Hepatocyte (in vitro differentiated cells): ENCODE results near the gene RAP1GAP2. TPM values are rescaled to one million over a fixed set of nuclear protein-coding genes. Genes with fewer than 3 reads are reported as not detected.

ENCODE experiments used
- DNase-seq: peaks from one replicate; pipeline ENCODE4 v3.0.0-alpha.2; 2016; ENCODE audit warnings: low spot score
- H2AFZ ChIP-seq: fragments of 200-600 bp; sonication (generic); 2 replicates; pipeline ENCODE4 v1.6.0; 2016; ENCODE audit warnings: antibody characterized with exemption, mild to moderate bottlenecking
- H3K27ac ChIP-seq: fragments of 200-600 bp; sonication (generic); 2 replicates; pipeline ENCODE4 v1.5.1; 2016; ENCODE audit warnings: mild to moderate bottlenecking
- H3K27me3 ChIP-seq: fragments of 200-600 bp; sonication (generic); 2 replicates; pipeline ENCODE4 v1.6.1; 2016
- H3K36me3 ChIP-seq: fragments of 200-600 bp; sonication (generic); replicated peaks from 2 replicates; pipeline ENCODE4 v1.5.1; 2016; ENCODE audit warnings: low read depth; ENCODE audit not compliant: insufficient read depth
- H3K4me1 ChIP-seq: fragments of 200-600 bp; sonication (generic); 2 replicates; pipeline ENCODE4 v1.5.1; 2016; ENCODE audit warnings: mild to moderate bottlenecking, moderate library complexity; ENCODE audit not compliant: insufficient read depth
- H3K4me2 ChIP-seq: fragments of 200-600 bp; sonication (generic); 2 replicates; pipeline ENCODE4 v1.6.0; 2016
- H3K4me3 ChIP-seq: fragments of 200-600 bp; sonication (generic); 2 replicates; pipeline ENCODE4 v1.5.1; 2016; ENCODE audit warnings: mild to moderate bottlenecking
- H3K79me2 ChIP-seq: fragments of 200-600 bp; sonication (generic); 2 replicates; pipeline ENCODE4 v1.6.0; 2017; ENCODE audit warnings: mild to moderate bottlenecking
- H3K9me2 ChIP-seq: fragments of 200-600 bp; sonication (generic); replicated peaks from 2 replicates; pipeline ENCODE4 v1.6.0; 2017; ENCODE audit warnings: mild to moderate bottlenecking; ENCODE audit not compliant: insufficient read depth
- H3K9me3 ChIP-seq: fragments of 200-600 bp; sonication (generic); 2 replicates; pipeline ENCODE4 v1.5.1; 2016; ENCODE audit warnings: low read depth, mild to moderate bottlenecking
- H4K20me1 ChIP-seq: fragments of 200-600 bp; sonication (generic); 2 replicates; pipeline ENCODE4 v1.6.0; 2016; ENCODE audit warnings: mild to moderate bottlenecking; ENCODE audit not compliant: insufficient read depth, poor library complexity, severe bottlenecking
- CTCF ChIP-seq: fragments of 200-600 bp; sonication (generic); IDR thresholded peaks from 2 replicates; pipeline ENCODE4 v1.5.1; 2016; ENCODE audit warnings: antibody characterized with exemption, mild to moderate bottlenecking; ENCODE audit not compliant: poor library complexity
- EZH2 ChIP-seq: fragments of 200-600 bp; sonication (generic); IDR thresholded peaks from 2 replicates; pipeline ENCODE4 v1.6.1; 2016; ENCODE audit warnings: antibody characterized with exemption, mild to moderate bottlenecking, borderline replicate concordance
- EZH2phosphoT487 ChIP-seq: fragments of 200-600 bp; sonication (generic); IDR thresholded peaks from one replicate; pipeline ENCODE4 v1.6.1; 2018; ENCODE audit warnings: antibody characterized with exemption, mild to moderate bottlenecking, low read depth, moderate library complexity; ENCODE audit not compliant: unreplicated experiment, severe bottlenecking
- WGBS: methylation state at CpG from one replicate; pipeline ENCODE4 v1.1.6; 2016; ENCODE audit warnings: low lambda C conversion rate; ENCODE audit errors: missing lambda C conversion rate; 5-methylcytosine and 5-hydroxymethylcytosine counted together
- polyA plus RNA-seq: library from polyadenylated mRNA; unstranded; fragments of >200 nt; fragmentation: Nextera tagmentation; extraction: Ambion mirVana; gene quantifications from 2 replicates; pipeline ENCODE4 v1.2.1, GENCODE V29; 2016
- total RNA-seq: library from RNA; depleted of rRNA; stranded (reverse); fragments of >200 nt; gene quantifications from 2 replicates; pipeline ENCODE4 v1.2.3, GENCODE V29; 2014

Gene RAP1GAP2
- total and polyA plus RNA-seq, 2 experiments from 2014 or later: 3.0 to 10.0 TPM

DNA sequence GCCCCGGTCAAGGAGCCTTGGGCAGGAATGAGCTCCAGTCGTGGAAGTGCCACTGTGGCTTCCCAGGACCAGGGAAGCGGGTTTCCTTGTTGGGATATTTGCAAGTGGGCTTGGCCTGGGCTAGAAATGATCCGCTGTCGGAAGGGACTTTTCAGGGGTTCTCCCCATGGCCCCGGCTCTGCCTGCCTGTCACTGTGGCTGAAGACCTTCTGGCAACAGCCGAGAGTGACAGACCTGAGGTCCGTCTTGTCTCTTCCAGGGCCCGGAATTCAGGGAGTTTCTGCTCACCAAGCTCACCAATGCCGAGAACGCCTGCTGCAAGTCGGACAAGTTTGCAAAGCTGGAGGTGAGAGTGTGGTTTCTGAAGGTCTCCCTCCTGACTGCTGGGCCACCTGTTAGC, 209.5 kb downstream of the RAP1GAP2 start:
- TF ChIP-seq EZH2phosphoT487 (no peak), CTCF (no peak), EZH2 (no peak)
- 93% methylated on average over 12 of the region's 12 CpGs for WGBS
- no peaks in the 10 kb centered on the region for H3K9me2 ChIP-seq
- DNase-seq: no peak
- no peaks in the 10 kb centered on the region for H3K9me3 ChIP-seq
- peaks cover 8% of the 10 kb centered on the region for H3K4me1 ChIP-seq
- no peaks in the 10 kb centered on the region for H4K20me1 ChIP-seq
- H3K4me3 ChIP-seq: no peak overlapping the region
- no peak overlapping the region for H2AFZ ChIP-seq
- no peak overlapping the region for H3K4me2 ChIP-seq
- H3K27ac ChIP-seq: no peak overlapping the region
- H3K36me3 ChIP-seq: no peaks in the 10 kb centered on the region
- H3K27me3 ChIP-seq: no peaks in the 10 kb centered on the region
- H3K79me2 ChIP-seq: no peaks in the 10 kb centered on the region

- H3K79me2 ChIP-seq: no peaks in the 10 kb centered on the region
- no peaks in the 10 kb centered on the region for H3K27me3 ChIP-seq
- H3K36me3 ChIP-seq: no peaks in the 10 kb centered on the region
- H3K9me3 ChIP-seq: no peaks in the 10 kb centered on the region
- no peak overlapping the region for H3K27ac ChIP-seq
- H3K4me1 ChIP-seq: peaks cover 8% of the 10 kb centered on the region
- no peak overlapping the region for H3K4me3 ChIP-seq
- TF ChIP-seq CTCF (no peak), EZH2phosphoT487 (no peak), EZH2 (no peak)
- no peak overlapping the region for H3K4me2 ChIP-seq
- H3K9me2 ChIP-seq: no peaks in the 10 kb centered on the region
- H4K20me1 ChIP-seq: no peaks in the 10 kb centered on the region
- WGBS: 78% methylated on average over 4 of the region's 4 CpGs
- H2AFZ ChIP-seq: no peak overlapping the region
- no peak for DNase-seq
Measured at GRCh38 chr17:3006801-3007200, 210.6 kb downstream of the RAP1GAP2 start.

- TF ChIP-seq EZH2phosphoT487 (no peak), CTCF (no peak), EZH2 (no peak)
- Histone ChIP-seq H3K27ac (no peak overlapping the region), H3K9me2 (no peaks in the 10 kb centered on the region), H3K4me1 (peaks cover 8% of the 10 kb centered on the region), H3K79me2 (no peaks in the 10 kb centered on the region), H3K9me3 (no peaks in the 10 kb centered on the region), H3K4me2 (no peak overlapping the region), H2AFZ (no peak overlapping the region), H3K4me3 (no peak overlapping the region), H3K36me3 (no peaks in the 10 kb centered on the region), H4K20me1 (no peaks in the 10 kb centered on the region), H3K27me3 (no peaks in the 10 kb centered on the region)
- WGBS: 99% methylated on average over 11 of the region's 11 CpGs
- DNase-seq: no peak
Measured at GRCh38 chr17:3007651-3008121, 211.4 kb downstream of the RAP1GAP2 start.
